Omental fat pad (tissue), 4 donors: Measurements from ENCODE around the gene RIN3. TPM values are rescaled to one million over a fixed set of nuclear protein-coding genes. Genes with fewer than 3 reads are reported as not detected.

ENCODE experiments used
- ATAC-seq: fragments of 150-250 bp; one replicate; pipeline ENCODE4 v1.9.1; 2016; ENCODE audit warnings: mild to moderate bottlenecking, moderate library complexity; ENCODE audit not compliant: low FRiP score
- DNase-seq: peaks from one replicate; pipeline ENCODE4 v3.0.0-alpha.2; 2019; ENCODE audit warnings: low spot score
- CTCF ChIP-seq, 3 donors: fragments of 450-650 bp; IDR thresholded peaks; one replicate each; pipeline ENCODE4 v1.5.1; 2016 to 2017; ENCODE audit warnings: antibody characterized with exemption in 3 of 3, mild to moderate bottlenecking in 3 of 3, moderate library complexity in 2 of 3
- total RNA-seq, 4 donors: library from RNA; depleted of rRNA; stranded (reverse); fragments of >200 nt; gene quantifications; one replicate each; pipeline ENCODE4 v1.1.0, GENCODE V29; 2016

The RIN3 gene
- total RNA-seq, 4 donors from 2014 or later, result 11.6 to 36.3 (median 20.2) TPM

- DNase-seq (no peak), ATAC-seq (no peak)
- TF ChIP-seq CTCF (IDR thresholded peaks at IDR 0.05), result no peak
Measured at GRCh38 chr14:92599811-92600210, 86.2 kb downstream of the RIN3 start.

GRCh38 chr14:92600318-92601053 is 86.9 kb downstream of the RIN3 start:
- DNase-seq, result no peak
- ATAC-seq, result no peak
- TF ChIP-seq CTCF (IDR thresholded peaks at IDR 0.05), result no peak

GRCh38 chr14:92601131-92601710 is 87.6 kb downstream of the RIN3 start:
- ATAC-seq, result no peak
- DNase-seq, result no peak
- TF ChIP-seq CTCF (IDR thresholded peaks at IDR 0.05), result no peak

GRCh38 chr14:92601757-92602417 is 88.3 kb downstream of the RIN3 start:
- DNase-seq (no peak), ATAC-seq (no peak)
- no peak for TF ChIP-seq CTCF (IDR thresholded peaks at IDR 0.05)

GRCh38 chr14:92603309-92604242 is 90.0 kb downstream of the RIN3 start:
- DNase-seq, result no peak
- TF ChIP-seq CTCF (IDR thresholded peaks at IDR 0.05), result no peak
- peak; percentile 45 for ATAC-seq

- DNase-seq, result no peak
- no peak for TF ChIP-seq CTCF (IDR thresholded peaks at IDR 0.05)
Measured at GRCh38 chr14:92605274-92605940, 91.8 kb downstream of the RIN3 start.

More at GRCh38 chr14:92605274-92605940, 91.8 kb downstream of the RIN3 start:
- no peak for ATAC-seq
